SK-N-MC (cell line): ENCODE data around the gene TRIM24.

Experiments used
- EZH2 ChIP-seq: fragments of 200-600 bp; sonication (generic); IDR thresholded peaks from one replicate; pipeline ENCODE4 v1.6.1; 2017; ENCODE audit warnings: antibody characterized with exemption
- FOXP2 ChIP-seq: optimal IDR thresholded peaks from 2 replicates; pipeline ENCODE3; 2011; ENCODE audit warnings: mild to moderate bottlenecking, moderate library complexity; ENCODE audit not compliant: insufficient read depth; ENCODE audit errors: extremely low read length, control extremely low read depth
- POLR2AphosphoS5 ChIP-seq: IDR thresholded peaks from 2 replicates; pipeline ENCODE4 v1.6.1; 2012; ENCODE audit warnings: mild to moderate bottlenecking, low read depth, low read length, borderline replicate concordance

DNA sequence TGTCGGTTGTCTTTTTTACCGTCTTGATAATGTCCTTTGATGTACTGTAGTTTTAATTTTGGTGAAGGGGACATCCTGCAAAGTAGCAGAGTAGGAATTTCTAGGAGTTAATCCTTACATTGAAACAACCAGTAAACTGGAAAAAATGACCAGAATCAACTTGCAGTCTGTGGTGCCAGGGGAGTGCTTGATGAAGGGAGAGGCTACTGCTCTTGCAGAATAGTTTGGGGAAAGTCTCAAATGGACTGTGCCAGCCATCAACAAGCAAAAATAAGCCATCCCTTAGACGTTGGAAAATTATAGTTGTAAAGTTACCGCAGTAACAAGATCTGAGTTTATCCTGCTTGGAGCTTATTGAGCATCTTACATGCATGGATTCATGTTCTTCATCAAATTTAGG lies 32.4 kb downstream of the TRIM24 start:
- no peak for TF ChIP-seq POLR2AphosphoS5
- no peak for TF ChIP-seq EZH2
- TF ChIP-seq FOXP2, result no peak
